IMR-90 (cell line): ENCODE data around the gene TLR1. TPM values are rescaled to one million over a fixed set of nuclear protein-coding genes. Genes with fewer than 3 reads are reported as not detected.

Experiments
- ATAC-seq: fragments of 200-7000 bp; cut with Tn5 transposase; 2 replicates; pipeline ENCODE4 v1.9.1; 2020; ENCODE audit warnings: low read depth, mild to moderate bottlenecking, moderate library complexity
- BruUV-seq: library from RNA; stranded (reverse); fragments of 400-500 nt; replicated peaks from 2 replicates; lab custom pipeline; 2021; lab: Mats Ljungman, UMichigan
- CTCF ChIA-PET: fragments of 300-600 bp; formaldehyde crosslinking; extraction: SDS; loops from one replicate; lab custom pipeline; 2021; ENCODE audit warnings: antibody characterized with exemption; lab: Yijun Ruan, JAX
- POLR2A ChIA-PET: fragments of 300-600 bp; sonication (Branson Sonifier 250); formaldehyde crosslinking; loops from one replicate; lab custom pipeline; 2022; ENCODE audit warnings: antibody characterized with exemption; ENCODE audit not compliant: unreplicated experiment; lab: Charles Lee
- DNase-seq: peaks from one replicate; pipeline ENCODE4 v3.0.0; 2013
- H2AFZ ChIP-seq: replicated peaks from 2 replicates; pipeline ENCODE3; 2013; ENCODE audit warnings: low read length, mild to moderate bottlenecking; ENCODE audit not compliant: poor library complexity
- H2AK5ac ChIP-seq: 2 replicates; pipeline ENCODE4 v1.6.1; 2013; ENCODE audit warnings: low read depth, low read length, inconsistent platforms
- H2AK9ac ChIP-seq: replicated peaks from 2 replicates; pipeline ENCODE3; 2013; ENCODE audit warnings: mild to moderate bottlenecking, low read depth, low read length, moderate library complexity; ENCODE audit not compliant: poor library complexity
- H2BK120ac ChIP-seq: 2 replicates; pipeline ENCODE4 v1.6.1; 2013; ENCODE audit warnings: low read depth, low read length, inconsistent platforms
- H2BK15ac ChIP-seq: 3 replicates; pipeline ENCODE4 v1.6.1; 2013; ENCODE audit warnings: low read depth, low read length, inconsistent platforms
- H2BK20ac ChIP-seq: 2 replicates; pipeline ENCODE4 v1.6.1; 2013; ENCODE audit warnings: low read depth, mild to moderate bottlenecking, inconsistent platforms, low read length, moderate library complexity
- H2BK5ac ChIP-seq: 2 replicates; pipeline ENCODE4 v1.6.1; 2013; ENCODE audit warnings: mild to moderate bottlenecking, low read depth, low read length, inconsistent platforms; ENCODE audit not compliant: poor library complexity, severe bottlenecking
- H3K14ac ChIP-seq: replicated peaks from 2 replicates; pipeline ENCODE4 v1.6.1; 2013; ENCODE audit warnings: low read depth, low read length, inconsistent platforms
- H3K18ac ChIP-seq: 2 replicates; pipeline ENCODE4 v1.6.1; 2013; ENCODE audit warnings: low read depth, low read length, control low read depth
- H3K23ac ChIP-seq: 2 replicates; pipeline ENCODE4 v1.6.1; 2013; ENCODE audit warnings: low read depth, low read length, inconsistent platforms
- H3K27ac ChIP-seq: 2 replicates; pipeline ENCODE4 v1.5.1; 2013; ENCODE audit warnings: mild to moderate bottlenecking, control low read depth, low read length; ENCODE audit not compliant: insufficient read depth
- H3K27me3 ChIP-seq: 2 replicates; pipeline ENCODE4 v1.6.1; 2013; ENCODE audit warnings: low read length; ENCODE audit not compliant: control insufficient read depth, insufficient read depth
- H3K36me3 ChIP-seq: 2 replicates; pipeline ENCODE4 v1.6.1; 2013; ENCODE audit warnings: low read length, mixed read lengths; ENCODE audit not compliant: control insufficient read depth, insufficient read depth
- H3K4ac ChIP-seq: 2 replicates; pipeline ENCODE4 v1.6.1; 2013; ENCODE audit warnings: low read depth, low read length, inconsistent platforms
- H3K4me1 ChIP-seq: 2 replicates; pipeline ENCODE4 v1.6.1; 2013; ENCODE audit warnings: low read length, mixed read lengths; ENCODE audit not compliant: control insufficient read depth, insufficient read depth
- H3K4me2 ChIP-seq: 2 replicates; pipeline ENCODE4 v1.6.1; 2013; ENCODE audit warnings: low read depth, mild to moderate bottlenecking, control low read depth, low read length, moderate library complexity
- H3K4me3 ChIP-seq: 2 replicates; pipeline ENCODE4 v1.5.1; 2013; ENCODE audit warnings: low read depth, mild to moderate bottlenecking, control low read depth, low read length, moderate library complexity; ENCODE audit not compliant: insufficient read depth
- H3K56ac ChIP-seq: 2 replicates; pipeline ENCODE4 v1.6.1; 2013; ENCODE audit warnings: low read length, inconsistent platforms; ENCODE audit not compliant: insufficient read depth; ENCODE audit errors: extremely low read depth
- H3K79me1 ChIP-seq, 2 experiments: 2 replicates each; pipeline ENCODE4 v1.6.1; 2013; ENCODE audit warnings: low read length in 2 of 2, inconsistent platforms in 1 of 2, low read depth in 1 of 2
- H3K9ac ChIP-seq: 2 replicates; pipeline ENCODE4 v1.6.1; 2013; ENCODE audit warnings: low read depth, low read length, control low read depth
- H3K9me1 ChIP-seq: 2 replicates; pipeline ENCODE4 v1.6.1; 2013; ENCODE audit warnings: low read length, inconsistent platforms; ENCODE audit not compliant: insufficient read depth
- H3K9me3 ChIP-seq: 2 replicates; pipeline ENCODE4 v1.6.1; 2013; ENCODE audit warnings: low read length; ENCODE audit not compliant: control insufficient read depth, insufficient read depth
- H4K20me1 ChIP-seq: 2 replicates; pipeline ENCODE4 v1.6.1; 2013; ENCODE audit warnings: low read length, inconsistent platforms; ENCODE audit not compliant: insufficient read depth
- H4K5ac ChIP-seq: 2 replicates; pipeline ENCODE4 v1.6.1; 2013; ENCODE audit warnings: mild to moderate bottlenecking, low read depth, low read length, control low read depth
- H4K8ac ChIP-seq, 2 experiments: 2 replicates each; pipeline ENCODE4 v1.6.1; 2013; ENCODE audit warnings: low read depth in 2 of 2, low read length in 2 of 2, control low read depth in 1 of 2, inconsistent platforms in 1 of 2
- H4K91ac ChIP-seq: 2 replicates; pipeline ENCODE4 v1.6.1; 2013; ENCODE audit warnings: low read depth, low read length, inconsistent platforms; ENCODE audit not compliant: insufficient read depth
- BHLHE40 ChIP-seq: fragments of 150-350 bp; IDR thresholded peaks from 2 replicates; pipeline ENCODE4 v1.6.1; 2016; ENCODE audit warnings: mild to moderate bottlenecking, low read depth, low read length
- CEBPB ChIP-seq: IDR thresholded peaks from 2 replicates; pipeline ENCODE4 v1.6.1; 2012; ENCODE audit warnings: low read depth, low read length, improper control_type of control experiment
- CHD1 ChIP-seq: IDR thresholded peaks from 2 replicates; pipeline ENCODE4 v1.6.1; 2012; ENCODE audit warnings: low read depth, low read length, improper control_type of control experiment
- CTCF ChIP-seq: conservative IDR thresholded peaks from 2 replicates; pipeline ENCODE4 v1.5.1; 2012; ENCODE audit warnings: mild to moderate bottlenecking, low read depth, low read length, improper control_type of control experiment
- ELK1 ChIP-seq: fragments of 150-350 bp; IDR thresholded peaks from 2 replicates; pipeline ENCODE4 v1.6.1; 2016; ENCODE audit warnings: low read depth, mild to moderate bottlenecking, low read length, moderate library complexity, borderline replicate concordance
- FOS ChIP-seq: fragments of 150-350 bp; IDR thresholded peaks from 2 replicates; pipeline ENCODE4 v1.6.1; 2016; ENCODE audit warnings: low read depth, low read length
- MAFK ChIP-seq: IDR thresholded peaks from 2 replicates; pipeline ENCODE4 v1.6.1; 2012; ENCODE audit warnings: low read depth, low read length, improper control_type of control experiment
- MAZ ChIP-seq: IDR thresholded peaks from 2 replicates; pipeline ENCODE4 v1.6.1; 2012; ENCODE audit warnings: low read depth, mild to moderate bottlenecking, low read length, improper control_type of control experiment, moderate library complexity, borderline replicate concordance
- MXI1 ChIP-seq: IDR thresholded peaks from 2 replicates; pipeline ENCODE4 v1.6.1; 2012; ENCODE audit warnings: low read depth, mild to moderate bottlenecking, low read length, moderate library complexity, borderline replicate concordance
- NFE2L2 ChIP-seq: fragments of 150-350 bp; IDR thresholded peaks from 2 replicates; pipeline ENCODE4 v1.6.1; 2016; ENCODE audit warnings: low read depth, mild to moderate bottlenecking, low read length
- POLR2A ChIP-seq: IDR thresholded peaks from 2 replicates; pipeline ENCODE4 v1.6.1; 2012; ENCODE audit warnings: mild to moderate bottlenecking, low read depth, low read length
- RAD21 ChIP-seq: IDR thresholded peaks from 2 replicates; pipeline ENCODE4 v1.6.1; 2012; ENCODE audit warnings: low read length, improper control_type of control experiment
- RCOR1 ChIP-seq: IDR thresholded peaks from 2 replicates; pipeline ENCODE4 v1.6.1; 2012; ENCODE audit warnings: mild to moderate bottlenecking, low read length, improper control_type of control experiment; ENCODE audit not compliant: insufficient replicate concordance
- RFX5 ChIP-seq: IDR thresholded peaks from 2 replicates; pipeline ENCODE4 v1.8.0; 2012; ENCODE audit warnings: low read depth, mild to moderate bottlenecking, low read length, moderate library complexity
- SMC3 ChIP-seq: fragments of 150-350 bp; IDR thresholded peaks from 2 replicates; pipeline ENCODE4 v1.6.1; 2016; ENCODE audit warnings: low read depth, mild to moderate bottlenecking, antibody characterized with exemption, low read length, moderate library complexity
- USF2 ChIP-seq: fragments of 150-350 bp; IDR thresholded peaks from 2 replicates; pipeline ENCODE4 v1.6.1; 2017; ENCODE audit warnings: mild to moderate bottlenecking, antibody characterized with exemption, low read length, low read depth
- WGBS, 2 experiments: methylation state at CpG; one replicate each; pipeline versions ENCODE4 v1.1.5 to v1.1.7; 2013; ENCODE audit warnings: missing lambda C conversion rate in 2 of 2; ENCODE audit not compliant: insufficient read length in 1 of 2; ENCODE audit errors: extremely low coverage in 2 of 2; 5-methylcytosine and 5-hydroxymethylcytosine counted together
- dilution Hi-C: fragments of 300-500 bp; cut with HindIII; formaldehyde crosslinking; loops from one replicate; pipeline ENCODE4 v1.14.3; 2018; ENCODE audit warnings: low sequenced_read_pairs; ENCODE audit not compliant: unreplicated experiment
- in situ Hi-C: fragments of 300-500 bp; cut with MboI; formaldehyde crosslinking; loops from 3 replicates; pipeline ENCODE4 v1.14.3; 2019; ENCODE audit warnings: low sequenced_read_pairs, inconsistent platforms, mixed read lengths
- intact Hi-C: fragments of 100-400 bp; cut with micrococcal nuclease; formaldehyde crosslinking; loops from 2 replicates; pipeline ENCODE4 v1.10.0; 2022
- polyA plus RNA-seq, 3 experiments: library from polyadenylated mRNA; depleted of rRNA; stranded (reverse); fragments of >200 nt; gene quantifications; 2 replicates each; pipeline ENCODE4 v1.2.3, GENCODE V29; 2012; ENCODE audit warnings: low replicate concordance in 1 of 3
- total RNA-seq: library from RNA; depleted of rRNA; stranded (reverse); fragments of >200 nt; gene quantifications from 2 replicates; pipeline ENCODE4 v1.2.3, GENCODE V29; 2012

TLR1 gene
- total and polyA plus RNA-seq, 2 of the 4 experiments (the other 2 are of a cell fraction), result 0.24 to 1.1 TPM

- intact Hi-C loops, result no loop called here
- H3K36me3 ChIP-seq, result no peaks in the 10 kb centered on the region
- CTCF ChIA-PET, result no interaction called here
- H2BK120ac ChIP-seq, result no peak overlapping the region
- H2BK15ac ChIP-seq, result no peak overlapping the region
- no peak overlapping the region for H2BK5ac ChIP-seq
- ATAC-seq (no peak), DNase-seq (no peak)
- H3K4me1 ChIP-seq, result no peaks in the 10 kb centered on the region
- POLR2A ChIA-PET, result no interaction called here
- no peak overlapping the region for H3K14ac ChIP-seq
- TF ChIP-seq CEBPB (no peak), FOS (no peak), USF2 (no peak), RAD21 (no peak), RFX5 (no peak), MAFK (no peak), SMC3 (no peak), MAZ (no peak), ELK1 (no peak), NFE2L2 (no peak), CTCF (no peak), CHD1 (no peak), BHLHE40 (no peak), MXI1 (no peak), RCOR1 (no peak), POLR2A (no peak)
- H3K9me1 ChIP-seq, result no peaks in the 10 kb centered on the region
- H3K27me3 ChIP-seq, result peaks cover 6% of the 10 kb centered on the region
- no peak overlapping the region for H3K56ac ChIP-seq
- no peak overlapping the region for H3K23ac ChIP-seq
- no peak overlapping the region for H4K5ac ChIP-seq
- H3K9ac ChIP-seq, result no peak overlapping the region
- H3K4me3 ChIP-seq, result no peak overlapping the region
- no peaks in the 10 kb centered on the region for H3K9me3 ChIP-seq
- no peak overlapping the region for H4K8ac ChIP-seq
- no peak overlapping the region for H2AFZ ChIP-seq
- H3K4ac ChIP-seq, result no peak overlapping the region
- no peak overlapping the region for H2AK9ac ChIP-seq
- H3K27ac ChIP-seq, result no peak overlapping the region
- no peak overlapping the region for H2AK5ac ChIP-seq
- WGBS, 2 experiments, result no CpG with 5 or more reads among the region's 5 CpGs
- BruUV-seq, result no TSS peak
- H2BK20ac ChIP-seq, result no peak overlapping the region
- in situ Hi-C loops, result no loop called here
- H4K91ac ChIP-seq, result no peak overlapping the region
- dilution Hi-C loops, result no loop called here
- no peaks in the 10 kb centered on the region for H3K79me1 ChIP-seq
- H3K4me2 ChIP-seq, result no peak overlapping the region
- H4K20me1 ChIP-seq, result no peaks in the 10 kb centered on the region
- H3K18ac ChIP-seq, result no peak overlapping the region
Observed at GRCh38 chr4:38779790-38780189, 24.8 kb downstream of the TLR1 start.
